Neural progenitor cell (in vitro differentiated cells): ENCODE data around the gene TMUB1.

Source experiments
- EZH2 ChIP-seq: fragments of 200-600 bp; sonication (generic); IDR thresholded peaks from 2 replicates; pipeline ENCODE4 v1.6.1; 2017; ENCODE audit warnings: antibody characterized with exemption, mild to moderate bottlenecking, moderate library complexity
- EZH2phosphoT487 ChIP-seq: fragments of 200-600 bp; sonication (generic); IDR thresholded peaks from 2 replicates; pipeline ENCODE4 v1.6.1; 2017; ENCODE audit warnings: antibody characterized with exemption
- TF ChIP-seq, protein P1 (sequence below): fragments of 200-600 bp; sonication (generic); IDR thresholded peaks from 2 replicates; pipeline ENCODE4 v1.5.1; 2017; ENCODE audit warnings: antibody characterized with exemption, mild to moderate bottlenecking

DNA sequence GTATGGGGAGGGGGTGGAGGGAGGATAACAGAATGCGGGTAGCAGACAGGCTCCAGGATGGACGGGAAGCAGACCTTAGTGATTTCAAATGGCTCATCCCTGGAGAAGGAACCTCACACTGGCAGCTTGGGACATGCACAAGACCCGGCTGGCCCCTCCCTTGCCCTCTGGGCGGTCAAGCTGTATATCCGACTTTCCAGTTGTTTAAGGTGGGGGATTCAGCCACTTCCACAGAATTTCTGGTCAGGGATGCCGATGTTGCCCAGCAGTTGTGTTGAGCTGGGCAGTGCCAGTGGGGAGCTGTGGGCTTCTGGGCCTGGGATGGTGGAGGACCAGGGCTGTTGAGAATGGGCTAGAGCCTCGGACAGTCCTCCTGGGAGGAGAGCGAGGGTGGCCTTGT is 45.4 kb upstream of the TMUB1 start:
- TF ChIP-seq, protein P1, sequence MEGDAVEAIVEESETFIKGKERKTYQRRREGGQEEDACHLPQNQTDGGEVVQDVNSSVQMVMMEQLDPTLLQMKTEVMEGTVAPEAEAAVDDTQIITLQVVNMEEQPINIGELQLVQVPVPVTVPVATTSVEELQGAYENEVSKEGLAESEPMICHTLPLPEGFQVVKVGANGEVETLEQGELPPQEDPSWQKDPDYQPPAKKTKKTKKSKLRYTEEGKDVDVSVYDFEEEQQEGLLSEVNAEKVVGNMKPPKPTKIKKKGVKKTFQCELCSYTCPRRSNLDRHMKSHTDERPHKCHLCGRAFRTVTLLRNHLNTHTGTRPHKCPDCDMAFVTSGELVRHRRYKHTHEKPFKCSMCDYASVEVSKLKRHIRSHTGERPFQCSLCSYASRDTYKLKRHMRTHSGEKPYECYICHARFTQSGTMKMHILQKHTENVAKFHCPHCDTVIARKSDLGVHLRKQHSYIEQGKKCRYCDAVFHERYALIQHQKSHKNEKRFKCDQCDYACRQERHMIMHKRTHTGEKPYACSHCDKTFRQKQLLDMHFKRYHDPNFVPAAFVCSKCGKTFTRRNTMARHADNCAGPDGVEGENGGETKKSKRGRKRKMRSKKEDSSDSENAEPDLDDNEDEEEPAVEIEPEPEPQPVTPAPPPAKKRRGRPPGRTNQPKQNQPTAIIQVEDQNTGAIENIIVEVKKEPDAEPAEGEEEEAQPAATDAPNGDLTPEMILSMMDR, result no peak
- TF ChIP-seq EZH2phosphoT487, result no peak
- TF ChIP-seq EZH2, result no peak
